Measurements from ENCODE around the gene ABCC8. TPM values are rescaled to one million over a fixed set of nuclear protein-coding genes. Genes with fewer than 3 reads are reported as not detected.

Gene ABCC8
- total and polyA plus RNA-seq, 9 donors, result 1.3 to 4.1 (median 2.5) TPM

- Histone ChIP-seq H3K9me3 (replicated peaks; ENCODE audit: control insufficient read depth, low read depth, low read length) (peaks cover 51% of the 10 kb centered on the region), H3K4me1 (ENCODE audit: control insufficient read depth, insufficient read depth, low read length) (no peaks in the 10 kb centered on the region), H3K27me3 (ENCODE audit: control insufficient read depth, insufficient read depth, low read length) (no peaks in the 10 kb centered on the region), H3K4me3 (ENCODE audit: low read length) (no peak overlapping the region), H3K27ac (ENCODE audit: low read length) (no peak overlapping the region), H3K36me3 (ENCODE audit: control insufficient read depth, insufficient read depth, low read length) (no peaks in the 10 kb centered on the region)
- DNase-seq, result no peak
Observed at GRCh38 chr11:17369094-17369493, 107.6 kb downstream of the ABCC8 start.

GRCh38 chr11:17368551-17368950 lies 108.1 kb downstream of the ABCC8 start:
- 69% methylated on average over 3 of the region's 3 CpGs for WGBS (ENCODE audit: insufficient coverage)
- no peak for DNase-seq
- H3K27me3 ChIP-seq (ENCODE audit: control insufficient read depth, insufficient read depth, low read length), result no peaks in the 10 kb centered on the region
- H3K4me3 ChIP-seq (ENCODE audit: low read length), result no peak overlapping the region
- no peaks in the 10 kb centered on the region for H3K4me1 ChIP-seq (ENCODE audit: control insufficient read depth, insufficient read depth, low read length)
- H3K9me3 ChIP-seq (replicated peaks; ENCODE audit: control insufficient read depth, low read depth, low read length), result peaks cover 47% of the 10 kb centered on the region
- no peaks in the 10 kb centered on the region for H3K36me3 ChIP-seq (ENCODE audit: control insufficient read depth, insufficient read depth, low read length)
- no peak overlapping the region for H3K27ac ChIP-seq (ENCODE audit: low read length)

GRCh38 chr11:17366495-17366894 lies 110.2 kb downstream of the ABCC8 start:
- Histone ChIP-seq H3K4me1 (ENCODE audit: control insufficient read depth, insufficient read depth, low read length) (no peaks in the 10 kb centered on the region), H3K27me3 (ENCODE audit: control insufficient read depth, insufficient read depth, low read length) (no peaks in the 10 kb centered on the region), H3K27ac (ENCODE audit: low read length) (no peak overlapping the region), H3K9me3 (replicated peaks; ENCODE audit: control insufficient read depth, low read depth, low read length) (peaks cover 29% of the 10 kb centered on the region), H3K4me3 (ENCODE audit: low read length) (no peak overlapping the region), H3K36me3 (ENCODE audit: control insufficient read depth, insufficient read depth, low read length) (no peaks in the 10 kb centered on the region)
- DNase-seq, result no peak
- WGBS (ENCODE audit: insufficient coverage), result 50% methylated on average over 1 of the region's 1 CpG

GRCh38 chr11:17354601-17354991 lies 122.0 kb downstream of the ABCC8 start:
- Histone ChIP-seq H3K4me1 (ENCODE audit: control insufficient read depth, insufficient read depth, low read length) (peaks cover 19% of the 10 kb centered on the region), H3K36me3 (ENCODE audit: control insufficient read depth, insufficient read depth, low read length) (no peaks in the 10 kb centered on the region), H3K27ac (ENCODE audit: low read length) (no peak overlapping the region), H3K9me3 (replicated peaks; ENCODE audit: control insufficient read depth, low read depth, low read length) (no peaks in the 10 kb centered on the region), H3K4me3 (ENCODE audit: low read length) (no peak overlapping the region), H3K27me3 (ENCODE audit: control insufficient read depth, insufficient read depth, low read length) (peaks cover 33% of the 10 kb centered on the region)
- no CpG with 5 or more reads among the region's 3 CpGs for WGBS (ENCODE audit: insufficient coverage)
- peak; percentile 71 for DNase-seq

- no peak overlapping the region for H3K27ac ChIP-seq (ENCODE audit: low read length)
- H3K4me3 ChIP-seq (ENCODE audit: low read length), result peak overlapping the region; percentile 47
- H3K9me3 ChIP-seq (replicated peaks; ENCODE audit: control insufficient read depth, low read depth, low read length), result no peaks in the 10 kb centered on the region
- H3K4me1 ChIP-seq (ENCODE audit: control insufficient read depth, insufficient read depth, low read length), result peaks cover 19% of the 10 kb centered on the region
- H3K27me3 ChIP-seq (ENCODE audit: control insufficient read depth, insufficient read depth, low read length), result peaks cover 33% of the 10 kb centered on the region
- WGBS (ENCODE audit: insufficient coverage), result 0% methylated on average over 3 of the region's 15 CpGs
- H3K36me3 ChIP-seq (ENCODE audit: control insufficient read depth, insufficient read depth, low read length), result no peaks in the 10 kb centered on the region
- DNase-seq, result no peak
Observed at GRCh38 chr11:17353821-17354600, 122.6 kb downstream of the ABCC8 start.

- Histone ChIP-seq H3K4me3 (ENCODE audit: low read length) (peak overlapping the region; percentile 47), H3K27me3 (ENCODE audit: control insufficient read depth, insufficient read depth, low read length) (peaks cover 33% of the 10 kb centered on the region), H3K27ac (ENCODE audit: low read length) (no peak overlapping the region), H3K36me3 (ENCODE audit: control insufficient read depth, insufficient read depth, low read length) (no peaks in the 10 kb centered on the region), H3K9me3 (replicated peaks; ENCODE audit: control insufficient read depth, low read depth, low read length) (no peaks in the 10 kb centered on the region), H3K4me1 (ENCODE audit: control insufficient read depth, insufficient read depth, low read length) (peaks cover 19% of the 10 kb centered on the region)
- DNase-seq, result peak; percentile 84
- WGBS (ENCODE audit: insufficient coverage), result under 1% methylated on average over 58 of the region's 69 CpGs
Observed at GRCh38 chr11:17352950-17353820, 123.5 kb downstream of the ABCC8 start.

- peak; percentile 56 for DNase-seq
- peaks cover 19% of the 10 kb centered on the region for H3K4me1 ChIP-seq (ENCODE audit: control insufficient read depth, insufficient read depth, low read length)
- peak within 1 kb of the TSS; percentile 47 for H3K4me3 ChIP-seq (ENCODE audit: low read length)
- no peak within 1 kb of the TSS for H3K27ac ChIP-seq (ENCODE audit: low read length)
- H3K9me3 ChIP-seq (replicated peaks; ENCODE audit: control insufficient read depth, low read depth, low read length), result no peaks in the 10 kb centered on the region
- WGBS (ENCODE audit: insufficient coverage), result under 1% methylated on average over 55 of the region's 61 CpGs
- H3K27me3 ChIP-seq (ENCODE audit: control insufficient read depth, insufficient read depth, low read length), result peaks cover 33% of the 10 kb centered on the region
- no peaks in the 10 kb centered on the region for H3K36me3 ChIP-seq (ENCODE audit: control insufficient read depth, insufficient read depth, low read length)
Observed at GRCh38 chr11:17351510-17352176, 125.0 kb downstream of the ABCC8 start, which contains the start of gene NCR3LG1. TSS of gene NCR3LG1 (plus strand) at chr11:17351800. CDS start at chr11:17351970, 170 bp downstream.

GRCh38 chr11:17351172-17351509 lies 125.5 kb downstream of the ABCC8 start:
- Histone ChIP-seq H3K4me1 (ENCODE audit: control insufficient read depth, insufficient read depth, low read length) (peaks cover 19% of the 10 kb centered on the region), H3K27me3 (ENCODE audit: control insufficient read depth, insufficient read depth, low read length) (peaks cover 33% of the 10 kb centered on the region), H3K4me3 (ENCODE audit: low read length) (peak overlapping the region; percentile 47), H3K9me3 (replicated peaks; ENCODE audit: control insufficient read depth, low read depth, low read length) (no peaks in the 10 kb centered on the region), H3K27ac (ENCODE audit: low read length) (no peak overlapping the region), H3K36me3 (ENCODE audit: control insufficient read depth, insufficient read depth, low read length) (no peaks in the 10 kb centered on the region)
- WGBS (ENCODE audit: insufficient coverage), result 14% methylated on average over 12 of the region's 12 CpGs
- no peak for DNase-seq

GRCh38 chr11:17350455-17351171 lies 126.0 kb downstream of the ABCC8 start:
- Histone ChIP-seq H3K4me1 (ENCODE audit: control insufficient read depth, insufficient read depth, low read length) (peaks cover 19% of the 10 kb centered on the region), H3K9me3 (replicated peaks; ENCODE audit: control insufficient read depth, low read depth, low read length) (no peaks in the 10 kb centered on the region), H3K27me3 (ENCODE audit: control insufficient read depth, insufficient read depth, low read length) (peaks cover 33% of the 10 kb centered on the region), H3K4me3 (ENCODE audit: low read length) (no peak overlapping the region), H3K36me3 (ENCODE audit: control insufficient read depth, insufficient read depth, low read length) (no peaks in the 10 kb centered on the region), H3K27ac (ENCODE audit: low read length) (no peak overlapping the region)
- WGBS (ENCODE audit: insufficient coverage), result 100% methylated on average over 1 of the region's 7 CpGs
- DNase-seq, result no peak
